ENCODE data around the gene DAB2IP. TPM values are rescaled to one million over a fixed set of nuclear protein-coding genes. Genes with fewer than 3 reads are reported as not detected.

Gene DAB2IP
- total and polyA plus RNA-seq, 2 of the 4 experiments (the other 2 are of a cell fraction): 5.6 to 17.2 TPM

DNA sequence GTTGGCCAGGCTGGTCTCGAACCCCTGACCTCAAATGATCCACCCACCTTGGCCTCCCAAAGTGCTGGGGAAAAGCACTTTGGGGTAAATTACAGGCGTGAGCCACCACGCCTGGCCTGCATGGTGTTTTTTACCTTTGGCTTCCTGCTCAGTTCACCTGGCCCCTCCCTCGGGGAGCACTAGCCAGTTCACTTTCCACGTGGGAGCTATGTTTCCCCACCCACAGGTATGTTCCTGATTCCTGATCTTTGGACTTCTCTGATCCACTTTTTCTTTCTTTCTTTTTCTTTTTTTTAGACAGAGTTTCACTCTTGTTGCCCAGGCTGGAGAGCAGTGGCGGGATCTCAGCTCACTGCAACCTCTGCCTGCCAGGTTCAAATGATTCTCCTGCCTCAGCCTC is 15.8 kb downstream of the DAB2IP start:
- dilution Hi-C loops (cut with HindIII; ENCODE audit: low sequenced_read_pairs, unreplicated experiment): no loop called here
- no peak overlapping the region for H3K4me3 ChIP-seq (ENCODE audit: insufficient read depth, low read depth, low read length)
- H3K9me3 ChIP-seq (ENCODE audit: control insufficient read depth, insufficient read depth, low read length): peaks cover 2% of the 10 kb centered on the region
- H3K9ac ChIP-seq (ENCODE audit: low read depth, low read length): no peak overlapping the region
- H4K91ac ChIP-seq (ENCODE audit: insufficient read depth, low read depth, low read length): no peak overlapping the region
- 97% methylated on average over 4 of the region's 6 CpGs; no CpG with 5 or more reads in 1 of the 2 experiments for WGBS, 2 experiments (ENCODE audit: extremely low coverage in 2 of 2, insufficient read length in 1 of 2)
- in situ Hi-C loops (cut with MboI; ENCODE audit: low sequenced_read_pairs): no loop called here
- H3K9me1 ChIP-seq (ENCODE audit: insufficient read depth, low read length): no peaks in the 10 kb centered on the region
- no peak overlapping the region for H3K4me2 ChIP-seq (ENCODE audit: low read depth, low read length)
- no peak overlapping the region for H2BK20ac ChIP-seq (ENCODE audit: low read depth, low read length)
- H2AFZ ChIP-seq (replicated peaks; ENCODE audit: low read length, poor library complexity): no peak overlapping the region
- intact Hi-C loops (cut with micrococcal nuclease): no loop called here
- no peak overlapping the region for H3K4ac ChIP-seq (ENCODE audit: low read depth, low read length)
- no peak overlapping the region for H2AK5ac ChIP-seq (ENCODE audit: low read depth, low read length)
- H3K23ac ChIP-seq (ENCODE audit: low read depth, low read length): no peak overlapping the region
- H2AK9ac ChIP-seq (replicated peaks; ENCODE audit: low read depth, low read length, poor library complexity): no peak overlapping the region
- no peak overlapping the region for H3K14ac ChIP-seq (replicated peaks; ENCODE audit: low read depth, low read length)
- TF ChIP-seq RCOR1 (IDR thresholded peaks at IDR 0.05; ENCODE audit: insufficient replicate concordance, low read length) (no peak), MXI1 (IDR thresholded peaks at IDR 0.05; ENCODE audit: borderline replicate concordance, low read depth, low read length) (no peak), CEBPB (IDR thresholded peaks at IDR 0.05; ENCODE audit: low read depth, low read length) (no peak), MAFK (IDR thresholded peaks at IDR 0.05; ENCODE audit: low read depth, low read length) (no peak), CHD1 (IDR thresholded peaks at IDR 0.05; ENCODE audit: low read depth, low read length) (no peak), FOS (IDR thresholded peaks at IDR 0.05; ENCODE audit: low read depth, low read length) (no peak), NFE2L2 (IDR thresholded peaks at IDR 0.05; ENCODE audit: low read depth, low read length) (no peak), RAD21 (IDR thresholded peaks at IDR 0.05; ENCODE audit: low read length) (no peak), MAZ (IDR thresholded peaks at IDR 0.05; ENCODE audit: borderline replicate concordance, low read depth, low read length) (no peak), SMC3 (IDR thresholded peaks at IDR 0.05; ENCODE audit: low read depth, low read length) (no peak)
- ChIA-PET CTCF (no interaction called here), POLR2A (ENCODE audit: unreplicated experiment) (no interaction called here)
- no TSS peak for BruUV-seq (replicated peaks)
- no peak overlapping the region for H3K18ac ChIP-seq (ENCODE audit: low read depth, low read length)
- H3K27me3 ChIP-seq (ENCODE audit: control insufficient read depth, insufficient read depth, low read length): no peaks in the 10 kb centered on the region
- peaks cover 6% of the 10 kb centered on the region for H3K4me1 ChIP-seq (ENCODE audit: control insufficient read depth, insufficient read depth, low read length)
- DNase-seq (no peak), ATAC-seq (ENCODE audit: low read depth) (no peak)
- H4K20me1 ChIP-seq (ENCODE audit: insufficient read depth, low read length): no peaks in the 10 kb centered on the region
- H3K36me3 ChIP-seq (ENCODE audit: control insufficient read depth, insufficient read depth, low read length): no peaks in the 10 kb centered on the region
- H2BK5ac ChIP-seq (ENCODE audit: low read depth, low read length, poor library complexity, severe bottlenecking): no peak overlapping the region
- H4K5ac ChIP-seq (ENCODE audit: low read depth, low read length): no peak overlapping the region
- no peak overlapping the region for H3K27ac ChIP-seq (ENCODE audit: insufficient read depth, low read length)
- no peaks in the 10 kb centered on the region for H3K79me1 ChIP-seq (ENCODE audit: low read depth in 1 of 2, low read length in 2 of 2)
- no peak overlapping the region for H2BK120ac ChIP-seq (ENCODE audit: low read depth, low read length)
- H3K56ac ChIP-seq (ENCODE audit: extremely low read depth, insufficient read depth, low read length): no peak overlapping the region
- no peak overlapping the region for H2BK15ac ChIP-seq (ENCODE audit: low read depth, low read length)
- H4K8ac ChIP-seq (ENCODE audit: low read depth in 2 of 2, low read length in 2 of 2): no peak overlapping the region
